Prostate gland (tissue), 2 donors: ENCODE data around the gene TMEM120B.

ENCODE experiments used
- POLR2A ChIP-seq: fragments of 450-650 bp; IDR thresholded peaks from one replicate; pipeline ENCODE4 v1.6.1; 2016; ENCODE audit warnings: antibody characterized with exemption, mild to moderate bottlenecking
- TF ChIP-seq, protein P1 (sequence below), 4 experiments: fragments of 200-600 bp in 2 of 4; fragments of 450-650 bp in 2 of 4; sonication (generic) in 2 of 4; IDR thresholded peaks; 1 replicate in 3 of 4; 2 replicates in 1 of 4; pipeline ENCODE4 v1.5.1; 2016 to 2019; ENCODE audit warnings: antibody characterized with exemption in 4 of 4, mild to moderate bottlenecking in 2 of 4, moderate library complexity in 2 of 4

DNA sequence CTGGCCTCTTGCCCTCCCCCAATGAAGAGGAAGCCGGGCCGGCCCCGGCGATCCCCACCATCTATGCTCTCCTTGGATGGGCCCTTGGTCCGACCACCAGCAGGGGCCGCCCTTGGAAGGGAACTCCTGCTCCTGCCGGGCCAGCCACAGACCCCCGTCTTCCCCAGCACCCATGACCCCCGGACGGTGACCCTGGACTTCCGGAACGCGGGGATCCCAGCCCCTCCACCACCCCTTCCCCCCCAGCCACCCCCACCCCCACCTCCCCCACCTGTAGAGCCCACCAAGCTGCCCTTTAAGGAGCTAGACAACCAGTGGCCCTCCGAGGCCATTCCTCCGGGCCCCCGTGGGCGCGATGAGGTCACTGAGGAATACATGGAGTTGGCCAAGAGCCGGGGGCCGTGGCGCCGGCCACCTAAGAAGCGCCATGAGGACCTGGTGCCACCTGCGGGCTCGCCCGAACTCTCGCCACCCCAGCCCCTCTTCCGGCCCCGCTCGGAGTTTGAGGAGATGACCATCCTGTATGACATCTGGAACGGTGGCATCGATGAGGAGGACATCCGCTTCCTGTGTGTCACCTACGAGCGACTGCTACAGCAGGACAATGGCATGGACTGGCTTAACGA lies 110.7 kb downstream of the TMEM120B start:
- TF ChIP-seq, protein P1, sequence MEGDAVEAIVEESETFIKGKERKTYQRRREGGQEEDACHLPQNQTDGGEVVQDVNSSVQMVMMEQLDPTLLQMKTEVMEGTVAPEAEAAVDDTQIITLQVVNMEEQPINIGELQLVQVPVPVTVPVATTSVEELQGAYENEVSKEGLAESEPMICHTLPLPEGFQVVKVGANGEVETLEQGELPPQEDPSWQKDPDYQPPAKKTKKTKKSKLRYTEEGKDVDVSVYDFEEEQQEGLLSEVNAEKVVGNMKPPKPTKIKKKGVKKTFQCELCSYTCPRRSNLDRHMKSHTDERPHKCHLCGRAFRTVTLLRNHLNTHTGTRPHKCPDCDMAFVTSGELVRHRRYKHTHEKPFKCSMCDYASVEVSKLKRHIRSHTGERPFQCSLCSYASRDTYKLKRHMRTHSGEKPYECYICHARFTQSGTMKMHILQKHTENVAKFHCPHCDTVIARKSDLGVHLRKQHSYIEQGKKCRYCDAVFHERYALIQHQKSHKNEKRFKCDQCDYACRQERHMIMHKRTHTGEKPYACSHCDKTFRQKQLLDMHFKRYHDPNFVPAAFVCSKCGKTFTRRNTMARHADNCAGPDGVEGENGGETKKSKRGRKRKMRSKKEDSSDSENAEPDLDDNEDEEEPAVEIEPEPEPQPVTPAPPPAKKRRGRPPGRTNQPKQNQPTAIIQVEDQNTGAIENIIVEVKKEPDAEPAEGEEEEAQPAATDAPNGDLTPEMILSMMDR (IDR thresholded peaks at IDR 0.05): no peak
- no peak for TF ChIP-seq POLR2A
